ENCODE results near the gene CTU2.

- TF ChIP-seq, protein P1, sequence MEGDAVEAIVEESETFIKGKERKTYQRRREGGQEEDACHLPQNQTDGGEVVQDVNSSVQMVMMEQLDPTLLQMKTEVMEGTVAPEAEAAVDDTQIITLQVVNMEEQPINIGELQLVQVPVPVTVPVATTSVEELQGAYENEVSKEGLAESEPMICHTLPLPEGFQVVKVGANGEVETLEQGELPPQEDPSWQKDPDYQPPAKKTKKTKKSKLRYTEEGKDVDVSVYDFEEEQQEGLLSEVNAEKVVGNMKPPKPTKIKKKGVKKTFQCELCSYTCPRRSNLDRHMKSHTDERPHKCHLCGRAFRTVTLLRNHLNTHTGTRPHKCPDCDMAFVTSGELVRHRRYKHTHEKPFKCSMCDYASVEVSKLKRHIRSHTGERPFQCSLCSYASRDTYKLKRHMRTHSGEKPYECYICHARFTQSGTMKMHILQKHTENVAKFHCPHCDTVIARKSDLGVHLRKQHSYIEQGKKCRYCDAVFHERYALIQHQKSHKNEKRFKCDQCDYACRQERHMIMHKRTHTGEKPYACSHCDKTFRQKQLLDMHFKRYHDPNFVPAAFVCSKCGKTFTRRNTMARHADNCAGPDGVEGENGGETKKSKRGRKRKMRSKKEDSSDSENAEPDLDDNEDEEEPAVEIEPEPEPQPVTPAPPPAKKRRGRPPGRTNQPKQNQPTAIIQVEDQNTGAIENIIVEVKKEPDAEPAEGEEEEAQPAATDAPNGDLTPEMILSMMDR (conservative IDR thresholded peaks at IDR 0.05; ENCODE audit: low read depth, low read length): no peak
- TF ChIP-seq EZH2phosphoT487 (IDR thresholded peaks at IDR 0.05; ENCODE audit: borderline replicate concordance, low read length) (no peak), EZH2 (IDR thresholded peaks at IDR 0.05; ENCODE audit: low read length, unreplicated experiment) (no peak)
Observed at GRCh38 chr16:88678224-88678979, 27.9 kb upstream of the CTU2 start.
